HepG2 (cell line): ENCODE results near the gene DIRAS1. TPM values are rescaled to one million over a fixed set of nuclear protein-coding genes. Genes with fewer than 3 reads are reported as not detected.

Source experiments
- ATAC-seq: fragments of 200-7000 bp; cut with Tn5 transposase; 3 replicates; pipeline ENCODE4 v1.9.1; 2020; ENCODE audit warnings: mild to moderate bottlenecking, moderate library complexity
- BruUV-seq: library from RNA; stranded (reverse); fragments of 400-500 nt; replicated peaks from 2 replicates; lab custom pipeline; 2021; lab: Mats Ljungman, UMichigan
- CTCF ChIA-PET: fragments of 300-600 bp; formaldehyde crosslinking; extraction: SDS; loops from one replicate; lab custom pipeline; 2021; ENCODE audit warnings: low total read pairs, inconsistent platforms, low intra/inter-chr PET ratio; lab: Yijun Ruan, JAX
- POLR2A ChIA-PET: fragments of 350-600 bp; sonication (Branson Sonifier 250); formaldehyde crosslinking; loops from one replicate; lab custom pipeline; 2020; ENCODE audit warnings: antibody characterized with exemption, inconsistent platforms; lab: Yijun Ruan, JAX
- DNase-seq: peaks from one replicate; pipeline ENCODE4 v3.0.0-alpha.2; 2015; ENCODE audit warnings: low spot score
- FAIRE-seq: peaks from 3 replicates; lab custom pipeline; 2011; peaks lifted over from hg19 to GRCh38; lab: Jason Lieb, UNC
- H2AFZ ChIP-seq: one replicate; pipeline ENCODE4 v1.6.1; 2011; ENCODE audit warnings: low read length, inconsistent platforms
- H3K27ac ChIP-seq: fragments of 300-600 bp; 3 replicates; pipeline ENCODE4 v1.8.0; 2011; ENCODE audit warnings: mixed run types, mild to moderate bottlenecking, mixed read lengths, low read length, inconsistent platforms; ENCODE audit not compliant: insufficient read depth; ENCODE audit errors: extremely low read length
- H3K27me3 ChIP-seq, 2 experiments: fragments of 200-600 bp in 1 of 2; 2 replicates in 1 of 2; 3 replicates in 1 of 2; pipeline versions ENCODE4 v1.6.0 to v1.8.0; 2011; ENCODE audit warnings: low read length in 2 of 2, mild to moderate bottlenecking in 2 of 2, moderate library complexity in 2 of 2, inconsistent platforms in 1 of 2; ENCODE audit not compliant: insufficient read depth in 2 of 2, control insufficient read depth in 1 of 2
- H3K36me3 ChIP-seq, 2 experiments: fragments of 200-600 bp in 1 of 2; replicated peaks in 1 of 2; 2 replicates in 1 of 2; 3 replicates in 1 of 2; pipeline versions ENCODE4 v1.5.1 to v1.8.0; 2011; ENCODE audit warnings: low read length in 2 of 2, inconsistent platforms in 1 of 2; ENCODE audit not compliant: insufficient read depth in 2 of 2, control insufficient read depth in 1 of 2
- H3K4me1 ChIP-seq: 2 replicates; pipeline ENCODE4 v1.5.1; 2012; ENCODE audit warnings: low read length, inconsistent platforms; ENCODE audit not compliant: insufficient read depth
- H3K4me2 ChIP-seq: 2 replicates; pipeline ENCODE4 v1.6.0; 2011; ENCODE audit warnings: low read depth, low read length, inconsistent platforms
- H3K4me3 ChIP-seq, 3 experiments: fragments of 200-600 bp in 1 of 3; sonication (generic), shearing (Covaris generic) in 1 of 3; replicated peaks in 1 of 3; 2 replicates each; pipeline ENCODE4 v1.5.1; 2011 to 2016; ENCODE audit warnings: low read length in 3 of 3, inconsistent platforms in 2 of 3, low read depth in 2 of 3, mild to moderate bottlenecking in 2 of 3, control low read depth in 1 of 3, mixed read lengths in 1 of 3; ENCODE audit not compliant: insufficient read depth in 1 of 3
- H3K79me2 ChIP-seq: one replicate; pipeline ENCODE4 v1.6.1; 2011; ENCODE audit warnings: low read length, inconsistent platforms; ENCODE audit not compliant: insufficient read depth
- H3K9ac ChIP-seq: 2 replicates; pipeline ENCODE4 v1.6.0; 2011; ENCODE audit warnings: mild to moderate bottlenecking, low read depth, low read length, inconsistent platforms; ENCODE audit not compliant: insufficient read depth
- H3K9me3 ChIP-seq: 2 replicates; pipeline ENCODE4 v1.5.1; 2012; ENCODE audit warnings: mild to moderate bottlenecking, low read length
- H4K20me1 ChIP-seq: 2 replicates; pipeline ENCODE4 v1.6.0; 2011; ENCODE audit warnings: inconsistent platforms, mild to moderate bottlenecking, low read length, moderate library complexity; ENCODE audit not compliant: insufficient read depth
- CREB1 ChIP-seq, 2 experiments: fragments of 450-650 bp in 1 of 2; IDR thresholded peaks; 2 replicates each; pipeline ENCODE4 v1.6.1; 2016 to 2017; ENCODE audit warnings: control low read depth in 1 of 2, mild to moderate bottlenecking in 1 of 2, missing compliant biosample characterization in 1 of 2, missing genetic modification characterization in 1 of 2
- FIP1L1 ChIP-seq: fragments of 200-400 bp; formaldehyde crosslinking; IDR thresholded peaks from 2 replicates; pipeline ENCODE4 v1.6.1; 2018; ENCODE audit warnings: low read depth, mild to moderate bottlenecking, low read length, moderate library complexity, borderline replicate concordance; ENCODE audit not compliant: insufficient read depth
- GABPA ChIP-seq, 2 experiments: IDR thresholded peaks; 2 replicates each; pipeline ENCODE4 v1.6.1; 2011 to 2016; ENCODE audit warnings: low read depth in 2 of 2, low read length in 1 of 2, missing biosample characterization in 1 of 2, missing genetic modification characterization in 1 of 2
- ZNF121 ChIP-seq: sonication (generic); formaldehyde crosslinking; IDR thresholded peaks from 2 replicates; pipeline ENCODE4 v1.5.0; 2020; ENCODE audit warnings: mild to moderate bottlenecking, missing genetic modification reagents
- ZNF30 ChIP-seq: sonication (generic); formaldehyde crosslinking; IDR thresholded peaks from 2 replicates; pipeline ENCODE4 v1.5.0; 2020; ENCODE audit warnings: mild to moderate bottlenecking, missing genetic modification reagents
- ZNF605 ChIP-seq: sonication (generic); formaldehyde crosslinking; IDR thresholded peaks from 2 replicates; pipeline ENCODE4 v1.8.0; 2022; ENCODE audit warnings: mild to moderate bottlenecking, missing genetic modification reagents
- WGBS: methylation state at CpG from one replicate; pipeline ENCODE4 v1.1.6; 2017; ENCODE audit warnings: low lambda C conversion rate; 5-methylcytosine and 5-hydroxymethylcytosine counted together
- in situ Hi-C: cut with HindIII; loops from 2 replicates; pipeline ENCODE4 v1.10.0; 2017; ENCODE audit warnings: low pct_unique_long_range_greater_than_20kb; ENCODE audit not compliant: extremely low pct_ligation_motif_present
- intact Hi-C: fragments of 100-400 bp; cut with micrococcal nuclease; formaldehyde crosslinking; loops from one replicate; pipeline ENCODE4 v1.10.0; 2022; ENCODE audit not compliant: unreplicated experiment
- polyA plus RNA-seq, 8 experiments: library from polyadenylated mRNA; depleted of rRNA in 3 of 8; stranded (reverse) in 7 of 8; unstranded in 1 of 8; fragments of >200 nt; fragmentation: Illumina TruSeq in 4 of 8; extraction: Trizol in 4 of 8; gene quantifications; 2 replicates each; pipeline versions ENCODE4 v1.2.1 to v1.2.3, GENCODE V29; 2011 to 2016; ENCODE audit warnings: low read depth in 4 of 8, missing spikeins in 1 of 8, mixed read lengths in 1 of 8; ENCODE audit not compliant: insufficient read depth in 1 of 8
- total RNA-seq, 5 experiments: library from RNA; depleted of rRNA; stranded (reverse); fragments of >200 nt; fragmentation: Illumina TruSeq; extraction: Trizol; gene quantifications; 2 replicates each; pipeline ENCODE4 v1.2.3, GENCODE V29; 2016; ENCODE audit warnings: low read depth in 1 of 5
- TF ChIP-seq, protein P1 (sequence below): sonication (generic); formaldehyde crosslinking; IDR thresholded peaks from 2 replicates; pipeline ENCODE4 v1.5.0; 2020; ENCODE audit warnings: mild to moderate bottlenecking, missing genetic modification reagents
- TF ChIP-seq, protein P2 (sequence below), 2 experiments: fragments of 450-650 bp in 1 of 2; sonication (generic) in 1 of 2; formaldehyde crosslinking in 1 of 2; IDR thresholded peaks; 2 replicates each; pipeline versions ENCODE4 v1.6.1 to v1.8.0; 2016 to 2022; ENCODE audit warnings: antibody characterized with exemption in 1 of 2, mild to moderate bottlenecking in 1 of 2, missing genetic modification reagents in 1 of 2

DIRAS1 gene
- total and polyA plus RNA-seq, 2 of the 13 experiments (the other 11 are each of a cell fraction or from before 2014, with no cell fraction given) = 0.97 to 1.8 TPM

DNA sequence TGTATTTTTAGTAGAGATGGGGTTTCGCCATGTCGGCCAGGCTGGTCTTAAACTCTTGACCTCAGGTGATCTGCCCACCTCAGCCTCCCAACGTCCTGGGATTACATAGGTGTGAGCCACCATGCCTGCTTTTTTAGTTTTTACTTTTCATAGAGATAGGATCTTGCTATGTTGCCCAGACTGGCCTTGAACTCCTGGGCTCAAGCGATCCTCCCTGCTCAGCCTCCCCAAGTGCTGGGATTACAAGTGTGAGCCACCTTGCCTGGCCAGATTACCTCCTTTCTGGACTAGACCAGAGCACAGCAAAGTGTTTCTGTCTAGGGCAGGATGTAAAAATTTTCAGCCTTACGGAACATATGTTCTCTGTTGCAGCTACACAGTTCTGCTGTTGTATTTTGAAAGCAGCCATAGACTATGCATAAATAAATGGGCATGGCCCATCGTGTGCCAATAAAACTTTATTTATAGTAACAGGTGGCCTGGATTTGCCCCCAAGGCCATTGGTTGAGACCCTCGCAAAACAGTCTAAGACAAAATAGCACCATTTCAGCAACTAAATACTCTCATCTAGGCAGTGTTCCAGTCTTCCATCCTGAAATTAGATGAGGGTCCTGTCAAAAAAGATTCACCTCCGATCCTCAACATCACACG lies 54.7 kb downstream of the DIRAS1 start:
- in situ Hi-C loops = no loop called here

More for the DNA sequence above, 54.7 kb downstream of the DIRAS1 start:
- no peak for FAIRE-seq
- TF ChIP-seq, protein P1, sequence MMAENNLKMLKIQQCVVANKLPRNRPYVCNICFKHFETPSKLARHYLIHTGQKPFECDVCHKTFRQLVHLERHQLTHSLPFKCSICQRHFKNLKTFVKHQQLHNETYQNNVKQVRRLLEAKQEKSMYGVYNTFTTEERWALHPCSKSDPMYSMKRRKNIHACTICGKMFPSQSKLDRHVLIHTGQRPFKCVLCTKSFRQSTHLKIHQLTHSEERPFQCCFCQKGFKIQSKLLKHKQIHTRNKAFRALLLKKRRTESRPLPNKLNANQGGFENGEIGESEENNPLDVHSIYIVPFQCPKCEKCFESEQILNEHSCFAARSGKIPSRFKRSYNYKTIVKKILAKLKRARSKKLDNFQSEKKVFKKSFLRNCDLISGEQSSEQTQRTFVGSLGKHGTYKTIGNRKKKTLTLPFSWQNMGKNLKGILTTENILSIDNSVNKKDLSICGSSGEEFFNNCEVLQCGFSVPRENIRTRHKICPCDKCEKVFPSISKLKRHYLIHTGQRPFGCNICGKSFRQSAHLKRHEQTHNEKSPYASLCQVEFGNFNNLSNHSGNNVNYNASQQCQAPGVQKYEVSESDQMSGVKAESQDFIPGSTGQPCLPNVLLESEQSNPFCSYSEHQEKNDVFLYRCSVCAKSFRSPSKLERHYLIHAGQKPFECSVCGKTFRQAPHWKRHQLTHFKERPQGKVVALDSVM (CRISPR knock-in tag) = peak; percentile 52; the same call in 1 of the 2 replicates
- TF ChIP-seq FIP1L1 (no peak), ZNF30 (CRISPR knock-in tag) (no peak), ZNF605 (CRISPR knock-in tag) (no peak), ZNF121 (peak; percentile 57), GABPA (IDR thresholded peaks at IDR 0.05; ENCODE audit: low read depth, low read length) (no peak), GABPA (CRISPR knock-in tag; IDR thresholded peaks at IDR 0.05; ENCODE audit: low read depth) (no peak), CREB1 (IDR thresholded peaks at IDR 0.05) (no peak), CREB1 (CRISPR knock-in tag; IDR thresholded peaks at IDR 0.05) (no peak)
- TF ChIP-seq, protein P2, sequence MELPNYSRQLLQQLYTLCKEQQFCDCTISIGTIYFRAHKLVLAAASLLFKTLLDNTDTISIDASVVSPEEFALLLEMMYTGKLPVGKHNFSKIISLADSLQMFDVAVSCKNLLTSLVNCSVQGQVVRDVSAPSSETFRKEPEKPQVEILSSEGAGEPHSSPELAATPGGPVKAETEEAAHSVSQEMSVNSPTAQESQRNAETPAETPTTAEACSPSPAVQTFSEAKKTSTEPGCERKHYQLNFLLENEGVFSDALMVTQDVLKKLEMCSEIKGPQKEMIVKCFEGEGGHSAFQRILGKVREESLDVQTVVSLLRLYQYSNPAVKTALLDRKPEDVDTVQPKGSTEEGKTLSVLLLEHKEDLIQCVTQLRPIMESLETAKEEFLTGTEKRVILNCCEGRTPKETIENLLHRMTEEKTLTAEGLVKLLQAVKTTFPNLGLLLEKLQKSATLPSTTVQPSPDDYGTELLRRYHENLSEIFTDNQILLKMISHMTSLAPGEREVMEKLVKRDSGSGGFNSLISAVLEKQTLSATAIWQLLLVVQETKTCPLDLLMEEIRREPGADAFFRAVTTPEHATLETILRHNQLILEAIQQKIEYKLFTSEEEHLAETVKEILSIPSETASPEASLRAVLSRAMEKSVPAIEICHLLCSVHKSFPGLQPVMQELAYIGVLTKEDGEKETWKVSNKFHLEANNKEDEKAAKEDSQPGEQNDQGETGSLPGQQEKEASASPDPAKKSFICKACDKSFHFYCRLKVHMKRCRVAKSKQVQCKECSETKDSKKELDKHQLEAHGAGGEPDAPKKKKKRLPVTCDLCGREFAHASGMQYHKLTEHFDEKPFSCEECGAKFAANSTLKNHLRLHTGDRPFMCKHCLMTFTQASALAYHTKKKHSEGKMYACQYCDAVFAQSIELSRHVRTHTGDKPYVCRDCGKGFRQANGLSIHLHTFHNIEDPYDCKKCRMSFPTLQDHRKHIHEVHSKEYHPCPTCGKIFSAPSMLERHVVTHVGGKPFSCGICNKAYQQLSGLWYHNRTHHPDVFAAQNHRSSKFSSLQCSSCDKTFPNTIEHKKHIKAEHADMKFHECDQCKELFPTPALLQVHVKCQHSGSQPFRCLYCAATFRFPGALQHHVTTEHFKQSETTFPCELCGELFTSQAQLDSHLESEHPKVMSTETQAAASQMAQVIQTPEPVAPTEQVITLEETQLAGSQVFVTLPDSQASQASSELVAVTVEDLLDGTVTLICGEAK (IDR thresholded peaks at IDR 0.05) = peak; percentile 42; the same call in 1 of the 2 replicates
- TF ChIP-seq, protein P2 (CRISPR knock-in tag; IDR thresholded peaks at IDR 0.05) = peak; percentile 93
- WGBS = 71% methylated on average over 9 of the region's 9 CpGs
- no peak for ATAC-seq
- ChIA-PET POLR2A (no interaction called here), CTCF (no interaction called here)
- Histone ChIP-seq H3K9me3 (peaks cover 6% of the 10 kb centered on the region), H3K9ac (no peak overlapping the region), H3K36me3 (no peaks in the 10 kb centered on the region), H3K4me1 (peaks cover 18% of the 10 kb centered on the region; the same call in 1 of the 2 replicates), H4K20me1 (no peaks in the 10 kb centered on the region), H2AFZ (no peak overlapping the region), H3K27ac (no peak overlapping the region), H3K4me3 (no peak overlapping the region), H3K79me2 (no peaks in the 10 kb centered on the region), H3K27me3 (no peaks in the 10 kb centered on the region), H3K4me2 (no peak overlapping the region)
- no peak for DNase-seq
- no TSS peak for BruUV-seq
- intact Hi-C loops = no loop called here
